Sigmoid colon (tissue), 7 donors: ENCODE data around the gene DPP8. TPM values are rescaled to one million over a fixed set of nuclear protein-coding genes. Genes with fewer than 3 reads are reported as not detected.

ENCODE experiments used
- DNase-seq: peaks from one replicate; pipeline ENCODE4 v3.0.0-alpha.2; 2019
- H3K27ac ChIP-seq, 4 donors: fragments of 200-600 bp; sonication (generic); one replicate each; pipeline ENCODE4 v1.5.1; 2016 to 2019; ENCODE audit warnings: mild to moderate bottlenecking in 1 of 4
- H3K27me3 ChIP-seq, 3 donors: fragments of 200-600 bp; sonication (generic); one replicate each; pipeline ENCODE4 v1.5.1; 2019; ENCODE audit warnings: mild to moderate bottlenecking in 1 of 3
- H3K36me3 ChIP-seq, 4 donors: fragments of 200-600 bp; sonication (generic); one replicate each; pipeline ENCODE4 v1.5.1; 2016 to 2019
- H3K4me1 ChIP-seq, 4 donors: fragments of 200-600 bp; sonication (generic); one replicate each; pipeline ENCODE4 v1.5.1; 2017 to 2019
- H3K4me3 ChIP-seq, 4 donors: fragments of 200-600 bp; sonication (generic); one replicate each; pipeline ENCODE4 v1.5.1; 2017 to 2019; ENCODE audit warnings: mild to moderate bottlenecking in 2 of 4, moderate library complexity in 1 of 4
- H3K9me3 ChIP-seq, 4 donors: fragments of 200-600 bp in 3 of 4; sonication (generic) in 3 of 4; one replicate each; pipeline versions ENCODE4 v1.5.1 to v1.6.1; 2013 to 2019
- EP300 ChIP-seq, 4 donors: sonication (generic); formaldehyde crosslinking; IDR thresholded peaks; one replicate each; pipeline ENCODE4 v1.6.1; 2017; ENCODE audit warnings: antibody characterized with exemption in 4 of 4
- POLR2A ChIP-seq, 2 donors: fragments of 450-650 bp; IDR thresholded peaks; one replicate each; pipeline ENCODE4 v1.6.1; 2016; ENCODE audit warnings: antibody characterized with exemption in 2 of 2, mild to moderate bottlenecking in 2 of 2, moderate library complexity in 2 of 2
- POLR2AphosphoS5 ChIP-seq, 4 donors: sonication (generic); formaldehyde crosslinking; IDR thresholded peaks; one replicate each; pipeline ENCODE4 v1.6.1; 2017; ENCODE audit warnings: antibody characterized with exemption in 4 of 4
- WGBS, 2 donors: extraction: QIAGEN DNeasy Blood & Tissue Kit; methylation state at CpG; one replicate each; pipeline ENCODE4 v1.1.7; 2013; 5-methylcytosine and 5-hydroxymethylcytosine counted together
- intact Hi-C: fragments of 100-400 bp; cut with DNase I; formaldehyde crosslinking; loops from one replicate; pipeline ENCODE4 v1.15.1; 2023
- polyA plus RNA-seq, 3 donors: library from polyadenylated mRNA; stranded (reverse); fragments of 200-250 nt; gene quantifications; one replicate each; pipeline ENCODE4 v1.2.3, GENCODE V29; 2013
- total RNA-seq, 4 donors: library from RNA; depleted of rRNA; stranded (reverse); fragments of >200 nt; gene quantifications; one replicate each; pipeline ENCODE4 v1.1.0, GENCODE V29; 2016
- TF ChIP-seq, protein P1 (sequence below), 4 experiments: fragments of 450-650 bp in 3 of 4; fragments of 200-600 bp in 1 of 4; IDR thresholded peaks; one replicate each; pipeline ENCODE4 v1.5.1; 2016 to 2019; ENCODE audit warnings: antibody characterized with exemption in 4 of 4, mild to moderate bottlenecking in 3 of 4, moderate library complexity in 2 of 4
- donor health status: healthy with polysubstance abuse.
- donor health status: Bipolar disorder and iron deficiency.
- donor health status: healthy.

DPP8 gene
- total and polyA plus RNA-seq, 7 donors, result 8.4 to 40.3 (median 29.5) TPM

DNA sequence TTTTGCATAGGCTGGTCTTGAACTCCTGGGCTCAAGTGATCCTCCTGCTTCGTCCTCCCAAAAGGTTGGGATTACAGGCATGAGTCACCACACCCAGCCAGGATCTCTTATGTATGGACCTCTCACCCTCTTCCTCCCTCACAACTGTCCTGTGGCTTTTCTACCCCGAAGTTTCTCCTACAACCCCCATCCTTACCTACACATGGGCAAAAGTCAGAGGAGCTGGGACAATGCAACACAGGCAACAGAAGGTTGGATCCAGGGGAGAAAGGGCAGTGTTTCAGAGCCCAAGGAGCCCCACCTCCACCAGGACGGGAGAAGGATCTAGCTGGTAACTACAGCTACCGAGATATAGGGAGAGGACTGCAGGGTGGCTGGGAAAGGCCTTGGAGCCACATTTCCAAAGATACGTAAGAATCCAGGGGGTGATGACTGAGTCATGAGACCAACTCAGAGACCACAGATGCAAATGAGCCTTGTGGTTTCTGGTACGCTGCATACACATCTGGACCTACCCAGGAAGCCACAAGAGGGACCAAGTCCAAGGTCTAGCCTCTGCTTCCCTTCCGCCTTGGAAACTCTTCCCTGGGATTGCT, 108.4 kb downstream of the DPP8 start:
- Histone ChIP-seq H3K27ac (no peak overlapping the region), H3K4me3 (no peak overlapping the region), H3K36me3 (no peaks in the 10 kb centered on the region), H3K4me1 (no peaks in the 10 kb centered on the region), H3K9me3 (no peaks in the 10 kb centered on the region), H3K27me3 (no peaks in the 10 kb centered on the region)
- 65 to 73% methylated on average over 7 of the region's 7 CpGs for WGBS, 2 donors
- no peak for DNase-seq
- intact Hi-C loops, result no loop called here
- TF ChIP-seq POLR2A (IDR thresholded peaks at IDR 0.05) (no peak), POLR2AphosphoS5 (IDR thresholded peaks at IDR 0.05) (no peak), EP300 (IDR thresholded peaks at IDR 0.05) (no peak)

DNA sequence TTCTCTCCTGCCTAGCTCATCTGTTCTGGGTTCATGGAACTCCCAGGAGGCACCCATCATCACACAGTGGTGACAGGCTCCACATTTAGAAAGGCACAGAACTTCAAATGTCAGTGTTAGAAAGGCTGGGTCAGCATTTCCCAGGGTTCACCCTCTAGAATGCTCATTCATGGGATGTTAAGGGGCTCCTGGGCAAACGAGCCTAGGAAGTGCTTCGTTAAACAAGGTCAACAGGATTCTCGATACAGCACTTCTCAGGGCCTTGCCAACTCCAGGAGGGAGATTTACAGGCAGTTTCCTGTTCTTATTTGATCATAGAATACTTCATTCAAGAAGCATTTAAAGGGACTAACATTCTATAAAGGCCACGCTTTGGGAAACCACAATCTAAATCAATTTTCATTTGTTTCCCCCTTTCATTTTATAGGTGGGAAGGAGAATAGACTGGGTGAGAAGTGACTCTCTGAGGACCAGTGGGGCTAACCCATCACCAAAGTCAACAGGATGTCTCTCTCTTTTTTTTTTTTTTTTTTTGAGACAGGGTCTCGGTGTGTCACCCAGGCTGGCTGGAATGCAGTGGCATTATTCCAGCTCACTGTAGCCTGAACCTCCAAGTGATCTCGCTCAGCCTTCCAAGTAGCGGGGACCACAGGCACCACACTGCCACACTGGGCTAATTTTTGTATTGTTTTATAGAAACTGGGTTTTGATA, 109.0 kb downstream of the DPP8 start:
- Histone ChIP-seq H3K4me1 (no peaks in the 10 kb centered on the region), H3K4me3 (no peak overlapping the region), H3K27me3 (no peaks in the 10 kb centered on the region), H3K27ac (no peak overlapping the region), H3K36me3 (no peaks in the 10 kb centered on the region), H3K9me3 (no peaks in the 10 kb centered on the region)
- WGBS, 2 donors, result 68% methylated on average over 7 of the region's 7 CpGs
- no peak for DNase-seq
- no peak for TF ChIP-seq POLR2AphosphoS5 (IDR thresholded peaks at IDR 0.05)
- TF ChIP-seq EP300 (IDR thresholded peaks at IDR 0.05), result no peak
- TF ChIP-seq, protein P1, sequence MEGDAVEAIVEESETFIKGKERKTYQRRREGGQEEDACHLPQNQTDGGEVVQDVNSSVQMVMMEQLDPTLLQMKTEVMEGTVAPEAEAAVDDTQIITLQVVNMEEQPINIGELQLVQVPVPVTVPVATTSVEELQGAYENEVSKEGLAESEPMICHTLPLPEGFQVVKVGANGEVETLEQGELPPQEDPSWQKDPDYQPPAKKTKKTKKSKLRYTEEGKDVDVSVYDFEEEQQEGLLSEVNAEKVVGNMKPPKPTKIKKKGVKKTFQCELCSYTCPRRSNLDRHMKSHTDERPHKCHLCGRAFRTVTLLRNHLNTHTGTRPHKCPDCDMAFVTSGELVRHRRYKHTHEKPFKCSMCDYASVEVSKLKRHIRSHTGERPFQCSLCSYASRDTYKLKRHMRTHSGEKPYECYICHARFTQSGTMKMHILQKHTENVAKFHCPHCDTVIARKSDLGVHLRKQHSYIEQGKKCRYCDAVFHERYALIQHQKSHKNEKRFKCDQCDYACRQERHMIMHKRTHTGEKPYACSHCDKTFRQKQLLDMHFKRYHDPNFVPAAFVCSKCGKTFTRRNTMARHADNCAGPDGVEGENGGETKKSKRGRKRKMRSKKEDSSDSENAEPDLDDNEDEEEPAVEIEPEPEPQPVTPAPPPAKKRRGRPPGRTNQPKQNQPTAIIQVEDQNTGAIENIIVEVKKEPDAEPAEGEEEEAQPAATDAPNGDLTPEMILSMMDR (IDR thresholded peaks at IDR 0.05), result no peak
- no peak for TF ChIP-seq POLR2A (IDR thresholded peaks at IDR 0.05)
- intact Hi-C loops, result no loop called here

GRCh38 chr15:65406424-65407000, 111.0 kb downstream of the DPP8 start:
- H3K4me1 ChIP-seq, result no peaks in the 10 kb centered on the region
- no peak overlapping the region for H3K4me3 ChIP-seq
- no peaks in the 10 kb centered on the region for H3K9me3 ChIP-seq
- TF ChIP-seq POLR2A (IDR thresholded peaks at IDR 0.05), result no peak
- TF ChIP-seq POLR2AphosphoS5 (IDR thresholded peaks at IDR 0.05), result no peak
- TF ChIP-seq EP300 (IDR thresholded peaks at IDR 0.05), result no peak
- no peak overlapping the region for H3K27ac ChIP-seq
- no peaks in the 10 kb centered on the region for H3K36me3 ChIP-seq
- no peaks in the 10 kb centered on the region for H3K27me3 ChIP-seq
- 73 to 85% methylated on average over 10 of the region's 10 CpGs for WGBS, 2 donors
- DNase-seq, result no peak
- intact Hi-C loops, result no loop called here

DNA sequence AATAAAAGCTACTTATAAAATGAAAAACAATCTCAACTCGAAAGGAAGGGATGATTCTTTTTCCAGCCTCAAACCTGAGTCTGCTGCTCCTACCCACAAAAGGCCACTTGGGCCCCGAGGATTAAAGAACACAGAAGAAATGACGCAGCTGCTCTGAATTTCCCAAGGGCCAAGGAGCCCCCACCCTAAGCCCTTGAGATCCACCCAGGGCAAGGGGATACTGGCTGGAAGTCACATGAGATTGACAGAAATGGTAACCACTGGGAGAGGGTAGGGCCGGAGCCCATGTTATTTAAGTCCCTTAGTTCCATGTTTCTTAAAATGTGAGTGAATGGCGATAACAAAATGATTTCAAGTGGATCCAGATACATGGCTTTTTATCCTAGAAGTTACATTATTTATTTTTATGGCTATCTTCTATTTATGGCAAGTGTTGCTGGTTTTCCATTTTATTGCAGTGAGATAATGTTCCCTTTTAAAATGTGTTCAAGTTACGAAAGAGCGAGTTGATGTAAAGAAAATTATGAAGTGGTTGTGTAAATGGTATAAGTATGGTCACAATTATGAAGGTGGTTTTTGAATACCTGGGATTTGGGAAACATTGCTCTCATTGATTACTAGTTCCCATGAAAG, 111.6 kb downstream of the DPP8 start:
- Histone ChIP-seq H3K4me3 (no peak overlapping the region), H3K4me1 (no peaks in the 10 kb centered on the region), H3K9me3 (no peaks in the 10 kb centered on the region), H3K27me3 (no peaks in the 10 kb centered on the region), H3K36me3 (no peaks in the 10 kb centered on the region), H3K27ac (no peak overlapping the region)
- no peak for TF ChIP-seq POLR2AphosphoS5 (IDR thresholded peaks at IDR 0.05)
- TF ChIP-seq, protein P1 (IDR thresholded peaks at IDR 0.05), result no peak
- no peak for TF ChIP-seq POLR2A (IDR thresholded peaks at IDR 0.05)
- no peak for TF ChIP-seq EP300 (IDR thresholded peaks at IDR 0.05)
- no peak for DNase-seq
- 81 to 83% methylated on average over 7 of the region's 7 CpGs for WGBS, 2 donors
- intact Hi-C loops, result no loop called here

DNA sequence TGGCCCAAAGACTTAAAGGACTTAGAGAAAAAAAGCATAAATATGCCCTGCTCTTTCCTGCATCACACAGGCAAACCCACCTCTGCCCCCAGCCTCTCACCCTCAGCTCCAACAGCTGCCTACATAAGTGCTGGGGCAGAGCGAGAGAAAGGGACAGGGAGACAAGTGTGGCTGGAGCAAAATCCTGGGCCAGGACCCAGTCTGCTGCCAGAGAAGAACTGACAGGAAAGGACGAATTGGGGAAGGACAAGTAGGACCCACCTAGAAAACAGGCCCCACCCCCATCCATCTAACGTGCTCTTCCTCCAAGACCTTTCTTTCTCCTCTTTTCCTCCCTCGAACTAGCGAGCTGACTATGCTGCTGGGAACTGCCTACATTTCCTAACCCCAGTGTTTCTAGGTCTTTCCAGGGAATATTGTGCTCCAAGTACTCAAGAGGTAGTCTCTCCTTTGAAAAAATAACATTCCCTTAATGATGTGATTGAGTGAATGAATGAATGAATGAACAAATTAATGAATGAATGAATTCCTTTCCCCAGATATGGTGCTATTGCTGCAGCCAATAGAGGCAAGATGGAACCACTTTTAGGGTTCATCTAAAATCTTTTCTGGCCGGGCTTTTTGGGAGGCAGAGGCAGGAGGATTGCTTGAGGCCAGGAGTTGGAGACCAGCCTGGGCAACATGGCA, 113.2 kb downstream of the DPP8 start:
- TF ChIP-seq POLR2A (IDR thresholded peaks at IDR 0.05) (no peak), EP300 (IDR thresholded peaks at IDR 0.05) (no peak), POLR2AphosphoS5 (IDR thresholded peaks at IDR 0.05) (no peak)
- TF ChIP-seq, protein P1 (IDR thresholded peaks at IDR 0.05), result no peak
- Histone ChIP-seq H3K9me3 (no peaks in the 10 kb centered on the region), H3K27me3 (no peaks in the 10 kb centered on the region), H3K4me1 (no peaks in the 10 kb centered on the region), H3K36me3 (no peaks in the 10 kb centered on the region), H3K4me3 (no peak overlapping the region), H3K27ac (no peak overlapping the region)
- WGBS, 2 donors, result 80 to 86% methylated on average over 6 of the region's 6 CpGs
- intact Hi-C loops, result no loop called here
- DNase-seq, result no peak
